GM12892 (cell line): ENCODE results near the gene ATOH8.

Experiments used
- POLR2A ChIP-seq: IDR thresholded peaks from 2 replicates; pipeline ENCODE4 v1.6.1; 2011; ENCODE audit warnings: low read depth, low read length, control low read depth
- TAF1 ChIP-seq: IDR thresholded peaks from 2 replicates; pipeline ENCODE4 v1.6.1; 2011; ENCODE audit warnings: low read depth, mild to moderate bottlenecking, control low read depth, low read length, borderline replicate concordance

DNA sequence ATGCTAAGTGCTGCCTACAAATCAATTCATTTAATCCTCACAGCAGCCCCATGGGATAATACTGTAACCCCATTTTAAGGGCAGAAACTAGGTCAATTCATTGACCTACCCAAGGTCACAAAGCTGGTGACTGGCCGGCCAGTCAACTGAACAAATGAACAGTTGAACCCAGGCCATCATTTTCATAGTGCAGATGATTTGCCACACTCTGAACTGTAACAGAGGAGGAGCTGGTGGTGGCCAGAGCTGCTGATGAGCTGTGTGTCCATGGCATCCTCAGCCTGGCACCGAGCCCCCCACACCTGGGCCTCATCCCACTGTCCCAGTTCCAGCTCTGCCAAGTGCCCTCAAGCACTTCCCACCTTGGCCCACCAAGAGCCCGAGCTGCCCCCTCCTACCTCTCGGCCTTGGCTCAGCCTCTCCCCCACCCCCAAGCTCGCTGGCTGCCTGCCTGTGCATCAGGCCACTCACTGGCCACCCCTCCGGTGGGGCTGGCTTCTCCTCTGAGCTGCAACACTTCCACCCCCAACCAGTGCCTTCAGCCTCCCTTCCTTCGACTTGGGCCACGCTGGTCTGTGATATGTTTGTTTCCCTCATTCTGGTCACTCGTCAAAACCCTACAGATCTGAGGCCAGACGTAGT is 58.4 kb downstream of the ATOH8 start:
- TF ChIP-seq POLR2A = no peak
- no peak for TF ChIP-seq TAF1
